H9 (cell line): ENCODE data around the gene KCNJ11. TPM values are rescaled to one million over a fixed set of nuclear protein-coding genes. Genes with fewer than 3 reads are reported as not detected.

Experiments used
- DNase-seq: peaks from one replicate; pipeline ENCODE4 v3.0.0-alpha.2; 2017
- H2AFZ ChIP-seq: one replicate; pipeline ENCODE4 v1.6.1; 2013; ENCODE audit warnings: mild to moderate bottlenecking, low read length, control low read depth, moderate library complexity
- H2AK5ac ChIP-seq: 2 replicates; pipeline ENCODE4 v1.6.1; 2013; ENCODE audit warnings: low read length, control low read depth, mixed read lengths; ENCODE audit not compliant: insufficient read length
- H2BK120ac ChIP-seq: one replicate; pipeline ENCODE4 v1.6.1; 2013; ENCODE audit warnings: low read depth, mild to moderate bottlenecking, low read length, control low read depth, inconsistent platforms; ENCODE audit not compliant: poor library complexity, severe bottlenecking
- H2BK12ac ChIP-seq: 2 replicates; pipeline ENCODE4 v1.6.1; 2013; ENCODE audit warnings: low read length, control low read depth, mixed read lengths, low read depth; ENCODE audit not compliant: insufficient read length
- H2BK15ac ChIP-seq: 2 replicates; pipeline ENCODE4 v1.6.1; 2013; ENCODE audit warnings: low read depth, low read length, control low read depth
- H2BK20ac ChIP-seq: one replicate; pipeline ENCODE4 v1.6.1; 2013; ENCODE audit warnings: low read depth, mild to moderate bottlenecking, low read length, control low read depth, inconsistent platforms; ENCODE audit not compliant: poor library complexity, severe bottlenecking
- H2BK5ac ChIP-seq: 2 replicates; pipeline ENCODE4 v1.6.1; 2013; ENCODE audit warnings: low read length, control low read depth, mixed read lengths; ENCODE audit not compliant: insufficient read length
- H3K14ac ChIP-seq: 2 replicates; pipeline ENCODE4 v1.6.1; 2013; ENCODE audit warnings: low read length, control low read depth; ENCODE audit not compliant: insufficient read depth
- H3K18ac ChIP-seq: 2 replicates; pipeline ENCODE4 v1.6.1; 2013; ENCODE audit warnings: low read depth, mild to moderate bottlenecking, mixed read lengths, low read length, control low read depth; ENCODE audit not compliant: insufficient read length
- H3K23ac ChIP-seq: 2 replicates; pipeline ENCODE4 v1.6.1; 2013; ENCODE audit warnings: low read length, control low read depth, mixed read lengths, low read depth; ENCODE audit not compliant: insufficient read length
- H3K23me2 ChIP-seq: 2 replicates; pipeline ENCODE4 v1.6.1; 2013; ENCODE audit warnings: low read depth, mild to moderate bottlenecking, mixed read lengths, low read length, control low read depth; ENCODE audit not compliant: insufficient read length, poor library complexity, severe bottlenecking
- H3K27ac ChIP-seq: 2 replicates; pipeline ENCODE4 v1.5.1; 2013; ENCODE audit warnings: low read length, control low read depth, mixed read lengths, low read depth; ENCODE audit not compliant: insufficient read length
- H3K27me3 ChIP-seq: 2 replicates; pipeline ENCODE4 v1.6.1; 2013; ENCODE audit warnings: low read length, control low read depth, inconsistent platforms; ENCODE audit not compliant: insufficient read depth
- H3K4ac ChIP-seq: 2 replicates; pipeline ENCODE4 v1.6.1; 2013; ENCODE audit warnings: low read depth, mild to moderate bottlenecking, control low read depth, inconsistent platforms, low read length, moderate library complexity
- H3K4me1 ChIP-seq: 2 replicates; pipeline ENCODE4 v1.6.1; 2013; ENCODE audit warnings: low read length, control low read depth, inconsistent platforms; ENCODE audit not compliant: insufficient read depth
- H3K4me2 ChIP-seq: 2 replicates; pipeline ENCODE4 v1.6.1; 2013; ENCODE audit warnings: low read length, control low read depth, mixed read lengths; ENCODE audit not compliant: insufficient read length, insufficient read depth
- H3K56ac ChIP-seq: 2 replicates; pipeline ENCODE4 v1.6.1; 2013; ENCODE audit warnings: low read depth, mild to moderate bottlenecking, mixed read lengths, low read length, control low read depth; ENCODE audit not compliant: insufficient read length
- H3K79me1 ChIP-seq: 2 replicates; pipeline ENCODE4 v1.6.1; 2013; ENCODE audit warnings: low read depth, mild to moderate bottlenecking, moderate library complexity, low read length, control low read depth, inconsistent platforms; ENCODE audit not compliant: insufficient read depth, poor library complexity, severe bottlenecking
- H3K79me2 ChIP-seq: 2 replicates; pipeline ENCODE4 v1.6.1; 2013; ENCODE audit warnings: low read length, control low read depth, inconsistent platforms; ENCODE audit not compliant: insufficient read depth
- H3K9ac ChIP-seq: 2 replicates; pipeline ENCODE4 v1.6.1; 2013; ENCODE audit warnings: low read length, control low read depth, mixed read lengths; ENCODE audit not compliant: insufficient read length; ENCODE audit errors: extremely low read depth
- H3K9me3 ChIP-seq: one replicate; pipeline ENCODE4 v1.6.1; 2013; ENCODE audit warnings: low read depth, low read length, inconsistent platforms; ENCODE audit not compliant: control insufficient read depth
- H3T11ph ChIP-seq: one replicate; pipeline ENCODE4 v1.6.1; 2013; ENCODE audit warnings: mild to moderate bottlenecking, low read length, control low read depth, inconsistent platforms
- H4K20me1 ChIP-seq: one replicate; pipeline ENCODE4 v1.6.1; 2013; ENCODE audit not compliant: control insufficient read depth, insufficient read length, insufficient read depth
- H4K5ac ChIP-seq: 2 replicates; pipeline ENCODE4 v1.6.1; 2013; ENCODE audit warnings: low read depth, mild to moderate bottlenecking, mixed read lengths, low read length, control low read depth; ENCODE audit not compliant: insufficient read length
- H4K8ac ChIP-seq: replicated peaks from 2 replicates; pipeline ENCODE4 v1.6.1; 2013; ENCODE audit warnings: low read length, control low read depth, mixed read lengths, low read depth; ENCODE audit not compliant: insufficient read length
- H4K91ac ChIP-seq: 2 replicates; pipeline ENCODE4 v1.6.1; 2013; ENCODE audit warnings: low read depth, mild to moderate bottlenecking, moderate library complexity, mixed read lengths, low read length, control low read depth; ENCODE audit not compliant: insufficient read length
- H3K27ac Mint-ChIP-seq, 3 experiments: 2 replicates in 2 of 3; 3 replicates in 1 of 3; pipeline ENCODE4 v1.8.0; 2020 to 2021; ENCODE audit warnings: mixed read lengths in 3 of 3, mild to moderate bottlenecking in 1 of 3, moderate library complexity in 1 of 3
- H3K27me3 Mint-ChIP-seq: 2 replicates; pipeline ENCODE4 v1.8.0; 2021; ENCODE audit warnings: low read depth, mild to moderate bottlenecking, moderate library complexity, mixed read lengths
- H3K36me3 Mint-ChIP-seq, 3 experiments: 2 replicates in 2 of 3; 3 replicates in 1 of 3; pipeline ENCODE4 v1.8.0; 2020 to 2021; ENCODE audit warnings: low read depth in 3 of 3, mixed read lengths in 3 of 3; ENCODE audit not compliant: insufficient read depth in 1 of 3
- H3K4me1 Mint-ChIP-seq, 2 experiments: 2 replicates each; pipeline ENCODE4 v1.8.0; 2020; ENCODE audit warnings: mixed read lengths in 2 of 2
- H3K4me3 Mint-ChIP-seq, 2 experiments: 2 replicates in 1 of 2; 3 replicates in 1 of 2; pipeline ENCODE4 v1.8.0; 2020 to 2021; ENCODE audit warnings: mild to moderate bottlenecking in 2 of 2, mixed read lengths in 2 of 2, moderate library complexity in 1 of 2
- H3K9me3 Mint-ChIP-seq, 2 experiments: 2 replicates in 1 of 2; 3 replicates in 1 of 2; pipeline ENCODE4 v1.8.0; 2020; ENCODE audit warnings: mild to moderate bottlenecking in 2 of 2, mixed read lengths in 2 of 2, moderate library complexity in 1 of 2
- CTCF ChIP-seq: fragments of 200-600 bp; sonication (generic); conservative IDR thresholded peaks from 3 replicates; pipeline ENCODE4 v1.8.0; 2021; ENCODE audit warnings: antibody characterized with exemption, mild to moderate bottlenecking
- whole genome bisulfite sequencing: extraction: QIAGEN DNeasy Blood & Tissue Kit; methylation state at CpG from one replicate; pipeline ENCODE4 v1.1.7; 2013; ENCODE audit warnings: missing lambda C conversion rate, low lambda C conversion rate, mixed read lengths; ENCODE audit not compliant: insufficient read length; ENCODE audit errors: extremely low coverage; 5-methylcytosine and 5-hydroxymethylcytosine counted together
- total RNA-seq: library from RNA; stranded (reverse); gene quantifications from 2 replicates; pipeline ENCODE4 v1.2.1, GENCODE V29; 2021

The KCNJ11 gene
- total RNA-seq, 1 experiment from 2014 or later: 2.3 TPM

GRCh38 chr11:17421781-17422180, 33.3 kb upstream of the KCNJ11 start:
- DNase-seq: no peak
- H3K14ac ChIP-seq: no peak overlapping the region
- no peak overlapping the region for H3K18ac ChIP-seq
- no peak overlapping the region for H3K23ac ChIP-seq
- no peak overlapping the region for H3K27ac ChIP-seq
- H3K27ac Mint-ChIP-seq: no peak overlapping the region
- no peaks in the 10 kb centered on the region; the same call in 1 of the 2 replicates for H3K4me1 ChIP-seq
- H3T11ph ChIP-seq: no peak overlapping the region
- no peak overlapping the region for H4K8ac ChIP-seq
- no peak overlapping the region for H2BK120ac ChIP-seq
- H3K4me2 ChIP-seq: no peak overlapping the region
- WGBS: no CpG with 5 or more reads among the region's 4 CpGs
- H3K4me3 Mint-ChIP-seq: no peak overlapping the region
- no peak overlapping the region for H4K5ac ChIP-seq
- H3K9me3 ChIP-seq: no peaks in the 10 kb centered on the region
- H2BK12ac ChIP-seq: no peak overlapping the region
- peaks cover 39% of the 10 kb centered on the region for H3K27me3 Mint-ChIP-seq
- no peaks in the 10 kb centered on the region for H3K36me3 Mint-ChIP-seq
- H2AFZ ChIP-seq: no peak overlapping the region
- no peak overlapping the region for H2BK5ac ChIP-seq
- no peaks in the 10 kb centered on the region for H4K20me1 ChIP-seq
- no peak overlapping the region for H2AK5ac ChIP-seq
- no peak overlapping the region for H2BK20ac ChIP-seq
- H3K4ac ChIP-seq: no peak overlapping the region
- peaks cover 17 to 24% of the 10 kb centered on the region in 2 experiments for H3K4me1 Mint-ChIP-seq
- no peaks in the 10 kb centered on the region for H3K79me1 ChIP-seq
- no peaks in the 10 kb centered on the region for H3K27me3 ChIP-seq
- no peak overlapping the region for H3K9ac ChIP-seq
- no peak overlapping the region for H2BK15ac ChIP-seq
- H3K79me2 ChIP-seq: no peaks in the 10 kb centered on the region
- no peaks in the 10 kb centered on the region; a peak in 1 of 5 replicates for H3K9me3 Mint-ChIP-seq
- H3K23me2 ChIP-seq: no peaks in the 10 kb centered on the region
- no peak overlapping the region for H3K56ac ChIP-seq
- H4K91ac ChIP-seq: no peak overlapping the region
- no peak for TF ChIP-seq CTCF
